ENCODE data around the gene OSBPL6.

DNA sequence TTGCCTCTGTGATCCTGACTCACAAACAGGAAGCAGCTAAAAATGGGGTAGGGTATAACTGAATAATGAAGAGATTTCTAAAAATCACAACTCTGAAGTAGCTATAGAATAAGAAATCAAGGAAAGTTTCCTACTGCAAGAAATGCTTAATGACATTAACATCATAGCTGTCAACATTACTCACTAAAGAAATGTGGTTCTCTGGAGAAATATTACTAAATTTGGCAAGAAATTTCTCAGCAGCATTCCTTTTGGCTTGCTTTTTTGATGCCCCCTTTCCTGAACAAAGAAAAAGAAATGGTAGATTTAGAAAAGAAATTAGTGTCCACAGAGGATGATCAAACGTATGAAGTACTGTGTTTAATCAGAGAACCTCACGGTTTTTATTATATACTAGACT is 247.1 kb downstream of the OSBPL6 start:
- TF ChIP-seq, protein P1, sequence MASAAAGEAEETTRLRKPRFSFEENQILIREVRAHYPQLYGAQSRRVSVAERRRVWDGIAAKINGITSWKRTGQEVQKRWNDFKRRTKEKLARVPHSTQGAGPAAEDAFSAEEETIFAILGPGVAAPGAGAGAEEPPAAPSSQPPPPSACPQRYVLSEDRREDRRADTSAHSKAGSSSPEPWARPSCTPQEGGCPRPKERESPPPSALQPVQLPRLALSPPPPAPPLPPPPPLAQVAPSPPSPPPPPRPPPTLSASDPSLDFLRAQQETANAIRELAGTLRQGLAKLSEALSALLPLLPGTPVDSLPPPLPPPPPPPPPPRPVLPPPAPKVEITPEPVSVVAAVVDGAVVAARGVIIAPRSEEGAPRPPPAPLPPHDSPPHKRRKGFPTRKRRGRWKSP (CRISPR knock-in tag; IDR thresholded peaks at IDR 0.05), result no peak
- TF ChIP-seq FIP1L1 (IDR thresholded peaks at IDR 0.05; ENCODE audit: borderline replicate concordance, insufficient read depth, low read depth, low read length) (no peak), SP2 (CRISPR knock-in tag; IDR thresholded peaks at IDR 0.05) (no peak), CBX5 (CRISPR knock-in tag; IDR thresholded peaks at IDR 0.05; ENCODE audit: borderline replicate concordance) (no peak)
- TF ChIP-seq, protein P2, sequence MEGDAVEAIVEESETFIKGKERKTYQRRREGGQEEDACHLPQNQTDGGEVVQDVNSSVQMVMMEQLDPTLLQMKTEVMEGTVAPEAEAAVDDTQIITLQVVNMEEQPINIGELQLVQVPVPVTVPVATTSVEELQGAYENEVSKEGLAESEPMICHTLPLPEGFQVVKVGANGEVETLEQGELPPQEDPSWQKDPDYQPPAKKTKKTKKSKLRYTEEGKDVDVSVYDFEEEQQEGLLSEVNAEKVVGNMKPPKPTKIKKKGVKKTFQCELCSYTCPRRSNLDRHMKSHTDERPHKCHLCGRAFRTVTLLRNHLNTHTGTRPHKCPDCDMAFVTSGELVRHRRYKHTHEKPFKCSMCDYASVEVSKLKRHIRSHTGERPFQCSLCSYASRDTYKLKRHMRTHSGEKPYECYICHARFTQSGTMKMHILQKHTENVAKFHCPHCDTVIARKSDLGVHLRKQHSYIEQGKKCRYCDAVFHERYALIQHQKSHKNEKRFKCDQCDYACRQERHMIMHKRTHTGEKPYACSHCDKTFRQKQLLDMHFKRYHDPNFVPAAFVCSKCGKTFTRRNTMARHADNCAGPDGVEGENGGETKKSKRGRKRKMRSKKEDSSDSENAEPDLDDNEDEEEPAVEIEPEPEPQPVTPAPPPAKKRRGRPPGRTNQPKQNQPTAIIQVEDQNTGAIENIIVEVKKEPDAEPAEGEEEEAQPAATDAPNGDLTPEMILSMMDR (CRISPR knock-in tag; IDR thresholded peaks at IDR 0.05), result no peak
